G401 (cell line): ENCODE measurements around the gene MRTFA. TPM values are rescaled to one million over a fixed set of nuclear protein-coding genes. Genes with fewer than 3 reads are reported as not detected.
A peak's percentile ranks its signal among the peaks of the same experiment; 100 is the strongest.
"Not testable (repeated sequence)": the region's sequence is repeated elsewhere in the genome, so short reads cannot be mapped to it uniquely, and the experiment has no call there.

Experiments used
- DNase-seq: peaks from one replicate; pipeline ENCODE4 v3.0.0-alpha.2; 2015; ENCODE audit warnings: low spot score
- in situ Hi-C: cut with HindIII; loops from 2 replicates; pipeline ENCODE4 v1.10.0; 2016; ENCODE audit warnings: low sequenced_read_pairs, mixed read lengths
- total RNA-seq: library from RNA; depleted of rRNA; stranded (reverse); fragments of >200 nt; shearing (Covaris generic); gene quantifications from 2 replicates; pipeline ENCODE4 v1.2.3, GENCODE V29; 2014

Gene MRTFA
- total RNA-seq, 1 experiment from 2014 or later: 11.0 TPM

- peak; percentile 83 for DNase-seq
- in situ Hi-C loops: no loop called here
These were observed 28.8 kb upstream of the MRTFA start for GRCh38 chr22:40665312-40665711.

GRCh38 chr22:40661671-40662070 is 25.2 kb upstream of the MRTFA start:
- no peak for DNase-seq
- in situ Hi-C loops: no loop called here

- no peak for DNase-seq
- in situ Hi-C loops: no loop called here
These were observed 24.2 kb upstream of the MRTFA start for GRCh38 chr22:40660730-40661129.

- in situ Hi-C loops: no loop called here
- no peak for DNase-seq
These were observed 22.6 kb upstream of the MRTFA start for GRCh38 chr22:40659166-40659565.

GRCh38 chr22:40656651-40657050 is 20.1 kb upstream of the MRTFA start:
- in situ Hi-C loops, DNase-seq: not testable (repeated sequence)

GRCh38 chr22:40655941-40656340 is 19.4 kb upstream of the MRTFA start:
- in situ Hi-C loops, DNase-seq: not testable (repeated sequence)

GRCh38 chr22:40654522-40655167 is 18.1 kb upstream of the MRTFA start:
- in situ Hi-C loops: no loop called here

GRCh38 chr22:40653361-40653760 is 16.8 kb upstream of the MRTFA start:
- DNase-seq: no peak
- in situ Hi-C loops: no loop called here

More at GRCh38 chr22:40654522-40655167, 18.1 kb upstream of the MRTFA start:
- DNase-seq: peak; percentile 70

- peak; percentile 96 for DNase-seq
- in situ Hi-C loops: no loop called here
These were observed 15.3 kb upstream of the MRTFA start for GRCh38 chr22:40651563-40652501.

- in situ Hi-C loops: no loop called here
These were observed 14.5 kb upstream of the MRTFA start for GRCh38 chr22:40651057-40651456.

GRCh38 chr22:40648386-40648785 is 11.9 kb upstream of the MRTFA start:
- in situ Hi-C loops: loop anchor here (25.0 kb wide), 1 partner anchor 111 kb away; no protein-coding TSS in a partner anchor
- no peak for DNase-seq

More at GRCh38 chr22:40651057-40651456, 14.5 kb upstream of the MRTFA start:
- DNase-seq: no peak

- in situ Hi-C loops: loop anchor here (25.0 kb wide), 1 partner anchor 108 kb away; no protein-coding TSS in a partner anchor
These were observed 9.2 kb upstream of the MRTFA start for GRCh38 chr22:40645579-40646197.

GRCh38 chr22:40642316-40642715 is 5.8 kb upstream of the MRTFA start:
- DNase-seq: no peak
- in situ Hi-C loops: loop anchor here (25.0 kb wide), 1 partner anchor 105 kb away; no protein-coding TSS in a partner anchor

More at GRCh38 chr22:40645579-40646197, 9.2 kb upstream of the MRTFA start:
- DNase-seq: no peak

GRCh38 chr22:40641269-40641668 is 4.8 kb upstream of the MRTFA start:
- in situ Hi-C loops: loop anchor here (25.0 kb wide), 1 partner anchor 104 kb away; no protein-coding TSS in a partner anchor
- DNase-seq: no peak

- no peak for DNase-seq
- in situ Hi-C loops: loop anchor here (25.0 kb wide), 1 partner anchor 101 kb away; no protein-coding TSS in a partner anchor
These were observed 1.7 kb upstream of the MRTFA start for GRCh38 chr22:40638261-40638660.

GRCh38 chr22:40637183-40638150 is 948 bp upstream of the MRTFA start:
- DNase-seq: peak; percentile 41
- in situ Hi-C loops: loop anchor here (25.0 kb wide), 1 partner anchor 100 kb away; no protein-coding TSS in a partner anchor

- in situ Hi-C loops: loop anchor here (25.0 kb wide), 1 partner anchor 99 kb away; no protein-coding TSS in a partner anchor
These were observed 559 bp downstream of the MRTFA start for GRCh38 chr22:40635940-40636379.

More at GRCh38 chr22:40635940-40636379, 559 bp downstream of the MRTFA start:
- peak; percentile 30 for DNase-seq
